WTC11 (cell line): ENCODE results near the gene KCNS3. TPM values are rescaled to one million over a fixed set of nuclear protein-coding genes. Genes with fewer than 3 reads are reported as not detected.

ENCODE experiments used
- ATAC-seq: fragments of 200-7000 bp; cut with Tn5 transposase; 2 replicates; pipeline ENCODE4 v1.10.0; 2021; ENCODE audit warnings: mild to moderate bottlenecking, moderate library complexity
- CTCF ChIA-PET: fragments of 300-600 bp; sonication (Branson Sonifier 250); formaldehyde crosslinking; loops from one replicate; lab custom pipeline; 2021; ENCODE audit warnings: antibody characterized with exemption; lab: Charles Lee
- POLR2A ChIA-PET: fragments of 350-600 bp; sonication (Branson Sonifier 250); formaldehyde crosslinking; loops from one replicate; lab custom pipeline; 2021; ENCODE audit warnings: antibody characterized with exemption; lab: Charles Lee
- DNase-seq: peaks from one replicate; pipeline ENCODE4 v3.0.0; 2021; ENCODE audit warnings: low spot score
- H3K27ac Mint-ChIP-seq: 2 replicates; pipeline ENCODE4 v1.8.0; 2021; ENCODE audit warnings: mixed read lengths
- H3K27me3 Mint-ChIP-seq: 2 replicates; pipeline ENCODE4 v1.8.0; 2021; ENCODE audit warnings: low read depth, mild to moderate bottlenecking, moderate library complexity, mixed read lengths
- H3K36me3 Mint-ChIP-seq: 2 replicates; pipeline ENCODE4 v1.8.0; 2021; ENCODE audit warnings: mixed read lengths
- H3K4me1 Mint-ChIP-seq: 2 replicates; pipeline ENCODE4 v1.8.0; 2022; ENCODE audit warnings: mixed read lengths
- H3K4me3 Mint-ChIP-seq: 2 replicates; pipeline ENCODE4 v1.8.0; 2021; ENCODE audit warnings: mild to moderate bottlenecking, moderate library complexity, mixed read lengths
- H3K9me3 Mint-ChIP-seq: 2 replicates; pipeline ENCODE4 v1.8.0; 2021; ENCODE audit warnings: mixed read lengths
- CTCF ChIP-seq: fragments of 200-600 bp; IDR thresholded peaks from 2 replicates; pipeline ENCODE4 v1.8.0; 2022; ENCODE audit warnings: antibody characterized with exemption
- ELF4 ChIP-seq: sonication (generic); formaldehyde crosslinking; IDR thresholded peaks from 2 replicates; pipeline ENCODE4 v1.8.1; 2022; ENCODE audit warnings: low read depth, mild to moderate bottlenecking, moderate library complexity, missing genetic modification reagents
- FOXJ3 ChIP-seq: sonication (generic); formaldehyde crosslinking; IDR thresholded peaks from 2 replicates; pipeline ENCODE4 v1.9.0; 2021; ENCODE audit warnings: missing genetic modification reagents, mild to moderate bottlenecking, borderline replicate concordance
- FOXP1 ChIP-seq: sonication (generic); formaldehyde crosslinking; IDR thresholded peaks from 2 replicates; pipeline ENCODE4 v1.8.0; 2022; ENCODE audit warnings: missing genetic modification reagents, mild to moderate bottlenecking, moderate library complexity, borderline replicate concordance
- MXD4 ChIP-seq: fragments of 250-450 bp; sonication (Bioruptor Pico); IDR thresholded peaks from 2 replicates; pipeline ENCODE4 v1.8.0; 2021; ENCODE audit warnings: mild to moderate bottlenecking, moderate library complexity, borderline replicate concordance
- PRRX2 ChIP-seq: fragments of 250-450 bp; sonication (Bioruptor Pico); IDR thresholded peaks from 2 replicates; pipeline ENCODE4 v1.8.0; 2021; ENCODE audit warnings: mild to moderate bottlenecking
- RELA ChIP-seq: sonication (generic); formaldehyde crosslinking; IDR thresholded peaks from 2 replicates; pipeline ENCODE4 v1.8.1; 2022; ENCODE audit warnings: missing genetic modification reagents, mild to moderate bottlenecking, borderline replicate concordance
- SMAD3 ChIP-seq: sonication (generic); formaldehyde crosslinking; IDR thresholded peaks from 2 replicates; pipeline ENCODE4 v1.8.0; 2022; ENCODE audit warnings: missing genetic modification reagents, mild to moderate bottlenecking, borderline replicate concordance
- SP1 ChIP-seq: sonication (generic); formaldehyde crosslinking; conservative IDR thresholded peaks from 2 replicates; pipeline ENCODE4 v1.8.1; 2022; ENCODE audit warnings: missing genetic modification reagents
- ZBTB21 ChIP-seq: sonication (generic); formaldehyde crosslinking; IDR thresholded peaks from 2 replicates; pipeline ENCODE4 v1.8.1; 2023; ENCODE audit warnings: mild to moderate bottlenecking, missing genetic modification reagents, borderline replicate concordance
- ZBTB43 ChIP-seq: sonication (generic); formaldehyde crosslinking; IDR thresholded peaks from 2 replicates; pipeline ENCODE4 v1.8.1; 2023; ENCODE audit warnings: mild to moderate bottlenecking, missing genetic modification reagents
- ZNF219 ChIP-seq: sonication (generic); formaldehyde crosslinking; IDR thresholded peaks from 2 replicates; pipeline ENCODE4 v1.8.0; 2023; ENCODE audit warnings: missing genetic modification reagents, mild to moderate bottlenecking, borderline replicate concordance
- ZNF281 ChIP-seq: sonication (generic); formaldehyde crosslinking; IDR thresholded peaks from 2 replicates; pipeline ENCODE4 v1.8.0; 2023; ENCODE audit warnings: mild to moderate bottlenecking, missing genetic modification reagents
- ZNF396 ChIP-seq: fragments of 250-450 bp; sonication (Bioruptor Pico); IDR thresholded peaks from 2 replicates; pipeline ENCODE4 v1.8.0; 2021; ENCODE audit warnings: mild to moderate bottlenecking, moderate library complexity, borderline replicate concordance
- total RNA-seq: library from RNA; stranded (reverse); gene quantifications from 3 replicates; pipeline ENCODE4 v1.2.3, GENCODE V29; 2021
- TF ChIP-seq, protein P1 (sequence below): sonication (generic); formaldehyde crosslinking; IDR thresholded peaks from 2 replicates; pipeline ENCODE4 v1.8.1; 2023; ENCODE audit warnings: mild to moderate bottlenecking, missing genetic modification reagents
- TF ChIP-seq, protein P2 (sequence below): sonication (generic); formaldehyde crosslinking; conservative IDR thresholded peaks from 2 replicates; pipeline ENCODE4 v1.8.1; 2022; ENCODE audit warnings: mild to moderate bottlenecking, missing genetic modification reagents
- TF ChIP-seq, protein P3 (sequence below): sonication (generic); formaldehyde crosslinking; IDR thresholded peaks from 2 replicates; pipeline ENCODE4 v1.8.1; 2023; ENCODE audit warnings: mild to moderate bottlenecking, moderate library complexity, missing genetic modification reagents
- TF ChIP-seq, protein P4 (sequence below): sonication (generic); formaldehyde crosslinking; IDR thresholded peaks from 2 replicates; pipeline ENCODE4 v1.8.0; 2022; ENCODE audit warnings: mild to moderate bottlenecking, missing genetic modification reagents

The KCNS3 gene
- total RNA-seq, 1 experiment from 2014 or later, result 25.2 TPM

DNA sequence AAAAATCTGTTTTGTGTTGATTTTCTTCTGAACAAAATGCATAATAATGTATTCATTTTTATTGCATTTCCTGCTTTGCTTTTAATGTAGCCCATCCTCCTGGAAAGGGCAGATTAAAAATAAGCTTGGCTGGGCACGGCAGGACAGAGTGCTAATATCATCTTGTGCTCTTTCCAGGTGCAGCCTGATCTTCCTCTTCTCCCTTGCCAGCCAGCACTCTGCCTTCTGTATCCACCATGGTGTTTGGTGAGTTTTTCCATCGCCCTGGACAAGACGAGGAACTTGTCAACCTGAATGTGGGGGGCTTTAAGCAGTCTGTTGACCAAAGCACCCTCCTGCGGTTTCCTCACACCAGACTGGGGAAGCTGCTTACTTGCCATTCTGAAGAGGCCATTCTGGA is 52.3 kb downstream of the KCNS3 start:
- Mint-ChIP-seq H3K9me3 (peaks cover 12% of the 10 kb centered on the region), H3K27me3 (no peaks in the 10 kb centered on the region; the same call in 1 of the 2 replicates), H3K36me3 (peaks cover 35% of the 10 kb centered on the region), H3K4me3 (no peak overlapping the region), H3K4me1 (peaks cover 23% of the 10 kb centered on the region), H3K27ac (no peak overlapping the region)
- ChIA-PET POLR2A (no interaction called here), CTCF (interaction anchor here (1.5 kb wide), 1 partner anchor 12 kb away, joined by 3 read pairs; no protein-coding TSS in a partner anchor)
- DNase-seq (no peak), ATAC-seq (no peak)
- TF ChIP-seq RELA (CRISPR knock-in tag) (no peak), ZBTB43 (CRISPR knock-in tag) (no peak), ZNF396 (CRISPR knock-in tag) (no peak), FOXJ3 (CRISPR knock-in tag) (no peak), PRRX2 (CRISPR knock-in tag) (no peak), ELF4 (no peak), SP1 (no peak), ZBTB21 (CRISPR knock-in tag) (no peak), ZNF219 (no peak), ZNF281 (CRISPR knock-in tag) (no peak), MXD4 (CRISPR knock-in tag) (no peak), SMAD3 (CRISPR knock-in tag) (no peak), FOXP1 (no peak), CTCF (no peak)
- TF ChIP-seq, protein P1, sequence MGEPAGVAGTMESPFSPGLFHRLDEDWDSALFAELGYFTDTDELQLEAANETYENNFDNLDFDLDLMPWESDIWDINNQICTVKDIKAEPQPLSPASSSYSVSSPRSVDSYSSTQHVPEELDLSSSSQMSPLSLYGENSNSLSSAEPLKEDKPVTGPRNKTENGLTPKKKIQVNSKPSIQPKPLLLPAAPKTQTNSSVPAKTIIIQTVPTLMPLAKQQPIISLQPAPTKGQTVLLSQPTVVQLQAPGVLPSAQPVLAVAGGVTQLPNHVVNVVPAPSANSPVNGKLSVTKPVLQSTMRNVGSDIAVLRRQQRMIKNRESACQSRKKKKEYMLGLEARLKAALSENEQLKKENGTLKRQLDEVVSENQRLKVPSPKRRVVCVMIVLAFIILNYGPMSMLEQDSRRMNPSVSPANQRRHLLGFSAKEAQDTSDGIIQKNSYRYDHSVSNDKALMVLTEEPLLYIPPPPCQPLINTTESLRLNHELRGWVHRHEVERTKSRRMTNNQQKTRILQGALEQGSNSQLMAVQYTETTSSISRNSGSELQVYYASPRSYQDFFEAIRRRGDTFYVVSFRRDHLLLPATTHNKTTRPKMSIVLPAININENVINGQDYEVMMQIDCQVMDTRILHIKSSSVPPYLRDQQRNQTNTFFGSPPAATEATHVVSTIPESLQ (CRISPR knock-in tag), result no peak
- TF ChIP-seq, protein P2, sequence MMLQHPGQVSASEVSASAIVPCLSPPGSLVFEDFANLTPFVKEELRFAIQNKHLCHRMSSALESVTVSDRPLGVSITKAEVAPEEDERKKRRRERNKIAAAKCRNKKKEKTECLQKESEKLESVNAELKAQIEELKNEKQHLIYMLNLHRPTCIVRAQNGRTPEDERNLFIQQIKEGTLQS, result no peak
- TF ChIP-seq, protein P3, sequence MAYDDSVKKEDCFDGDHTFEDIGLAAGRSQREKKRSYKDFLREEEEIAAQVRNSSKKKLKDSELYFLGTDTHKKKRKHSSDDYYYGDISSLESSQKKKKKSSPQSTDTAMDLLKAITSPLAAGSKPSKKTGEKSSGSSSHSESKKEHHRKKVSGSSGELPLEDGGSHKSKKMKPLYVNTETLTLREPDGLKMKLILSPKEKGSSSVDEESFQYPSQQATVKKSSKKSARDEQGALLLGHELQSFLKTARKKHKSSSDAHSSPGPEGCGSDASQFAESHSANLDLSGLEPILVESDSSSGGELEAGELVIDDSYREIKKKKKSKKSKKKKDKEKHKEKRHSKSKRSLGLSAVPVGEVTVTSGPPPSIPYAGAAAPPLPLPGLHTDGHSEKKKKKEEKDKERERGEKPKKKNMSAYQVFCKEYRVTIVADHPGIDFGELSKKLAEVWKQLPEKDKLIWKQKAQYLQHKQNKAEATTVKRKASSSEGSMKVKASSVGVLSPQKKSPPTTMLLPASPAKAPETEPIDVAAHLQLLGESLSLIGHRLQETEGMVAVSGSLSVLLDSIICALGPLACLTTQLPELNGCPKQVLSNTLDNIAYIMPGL (CRISPR knock-in tag), result no peak
- TF ChIP-seq, protein P4, sequence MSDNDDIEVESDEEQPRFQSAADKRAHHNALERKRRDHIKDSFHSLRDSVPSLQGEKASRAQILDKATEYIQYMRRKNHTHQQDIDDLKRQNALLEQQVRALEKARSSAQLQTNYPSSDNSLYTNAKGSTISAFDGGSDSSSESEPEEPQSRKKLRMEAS (CRISPR knock-in tag), result no peak
